Measurements from ENCODE around the gene AJAP1. TPM values are rescaled to one million over a fixed set of nuclear protein-coding genes. Genes with fewer than 3 reads are reported as not detected.

AJAP1 gene
- total RNA-seq, 2 donors from 2014 or later, result 0.04 to 0.08 TPM

DNA sequence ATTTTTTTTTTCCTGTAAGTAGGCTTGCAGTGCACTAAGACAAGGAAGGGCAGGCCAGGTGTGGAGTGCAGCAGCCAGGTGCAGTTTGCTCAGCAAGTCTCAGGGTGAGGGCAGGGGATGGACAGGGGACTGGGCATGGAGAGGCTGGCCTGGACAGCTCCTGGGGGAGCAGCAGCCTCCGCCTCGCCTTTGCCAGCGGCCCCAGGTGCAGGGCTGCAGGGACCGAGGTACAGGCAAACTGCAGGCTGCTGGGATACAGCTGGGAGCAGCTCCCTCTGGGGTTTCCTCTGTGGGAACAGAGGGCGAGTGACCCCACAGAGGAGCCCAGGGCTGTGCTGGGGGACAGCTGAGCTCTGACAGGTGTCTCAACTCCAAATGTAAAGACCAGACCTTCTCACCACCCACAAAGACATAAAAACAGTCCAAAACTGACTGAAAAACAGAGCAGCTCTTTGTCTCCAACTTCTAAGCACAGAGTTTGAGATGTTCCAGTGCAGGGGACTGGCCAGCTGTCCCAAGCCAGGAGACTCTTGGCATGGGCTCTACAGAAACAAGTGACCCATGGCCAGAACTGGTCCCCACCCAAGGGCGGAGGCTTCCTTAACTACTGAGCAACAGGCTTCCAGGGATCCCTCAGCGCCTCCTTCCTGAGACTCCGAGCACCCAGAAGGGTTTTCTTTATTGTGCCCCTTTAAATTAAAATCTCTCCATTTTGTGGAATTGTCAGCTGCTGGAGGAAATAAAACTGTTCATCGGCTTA lies 27.7 kb upstream of the AJAP1 start:
- Histone ChIP-seq H3K9me3 (no peaks in the 10 kb centered on the region), H3K4me3 (no peak overlapping the region), H3K4me1 (no peaks in the 10 kb centered on the region), H3K27me3 (no peaks in the 10 kb centered on the region), H3K27ac (no peak overlapping the region), H3K36me3 (no peaks in the 10 kb centered on the region)
- no peak for DNase-seq (ENCODE audit: low spot score)
- TF ChIP-seq, protein P1, sequence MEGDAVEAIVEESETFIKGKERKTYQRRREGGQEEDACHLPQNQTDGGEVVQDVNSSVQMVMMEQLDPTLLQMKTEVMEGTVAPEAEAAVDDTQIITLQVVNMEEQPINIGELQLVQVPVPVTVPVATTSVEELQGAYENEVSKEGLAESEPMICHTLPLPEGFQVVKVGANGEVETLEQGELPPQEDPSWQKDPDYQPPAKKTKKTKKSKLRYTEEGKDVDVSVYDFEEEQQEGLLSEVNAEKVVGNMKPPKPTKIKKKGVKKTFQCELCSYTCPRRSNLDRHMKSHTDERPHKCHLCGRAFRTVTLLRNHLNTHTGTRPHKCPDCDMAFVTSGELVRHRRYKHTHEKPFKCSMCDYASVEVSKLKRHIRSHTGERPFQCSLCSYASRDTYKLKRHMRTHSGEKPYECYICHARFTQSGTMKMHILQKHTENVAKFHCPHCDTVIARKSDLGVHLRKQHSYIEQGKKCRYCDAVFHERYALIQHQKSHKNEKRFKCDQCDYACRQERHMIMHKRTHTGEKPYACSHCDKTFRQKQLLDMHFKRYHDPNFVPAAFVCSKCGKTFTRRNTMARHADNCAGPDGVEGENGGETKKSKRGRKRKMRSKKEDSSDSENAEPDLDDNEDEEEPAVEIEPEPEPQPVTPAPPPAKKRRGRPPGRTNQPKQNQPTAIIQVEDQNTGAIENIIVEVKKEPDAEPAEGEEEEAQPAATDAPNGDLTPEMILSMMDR (IDR thresholded peaks at IDR 0.05), result no peak

DNA sequence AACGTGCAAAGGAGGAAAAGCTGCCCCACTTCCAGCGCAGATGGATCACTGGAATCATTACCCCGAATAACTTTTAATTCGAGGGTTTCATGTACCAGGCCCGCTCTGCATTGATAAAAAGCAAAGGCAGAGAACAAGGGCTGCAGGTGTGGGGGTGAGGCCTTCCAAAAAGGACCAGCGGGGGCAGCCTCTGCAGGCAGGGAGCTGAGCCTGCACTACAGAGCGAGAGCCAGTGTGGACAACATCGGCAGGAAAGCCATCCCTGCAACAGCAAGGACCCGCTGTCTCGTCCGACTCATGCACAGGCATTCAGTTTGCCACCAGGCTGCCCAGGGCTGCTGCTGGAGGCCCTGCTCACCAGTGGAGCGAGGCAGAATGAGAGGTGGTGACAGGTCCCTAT lies 27.1 kb upstream of the AJAP1 start:
- DNase-seq (ENCODE audit: low spot score), result no peak
- TF ChIP-seq, protein P1 (IDR thresholded peaks at IDR 0.05), result no peak
- Histone ChIP-seq H3K9me3 (no peaks in the 10 kb centered on the region), H3K4me1 (no peaks in the 10 kb centered on the region), H3K27ac (no peak overlapping the region), H3K27me3 (no peaks in the 10 kb centered on the region), H3K36me3 (no peaks in the 10 kb centered on the region), H3K4me3 (no peak overlapping the region)

DNA sequence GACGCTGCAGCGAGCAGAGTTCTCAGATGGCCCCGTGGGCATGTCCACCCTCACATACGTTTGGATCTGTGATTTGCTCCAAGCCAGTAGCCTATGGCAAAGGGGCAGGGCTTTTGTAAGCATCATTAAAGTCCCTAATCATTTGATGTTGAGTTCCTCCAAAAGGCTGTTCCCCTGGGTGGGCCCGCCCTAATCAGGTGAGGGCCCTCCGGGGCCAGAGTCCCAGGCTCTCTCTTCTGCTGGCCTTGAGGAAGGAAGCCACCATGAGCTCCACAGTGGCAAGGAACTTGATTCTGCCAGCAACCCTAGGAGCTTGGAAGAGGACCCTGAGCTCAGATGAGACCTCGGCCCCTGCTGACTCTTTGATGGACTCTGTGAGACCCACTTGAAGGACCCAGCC lies 25.4 kb upstream of the AJAP1 start:
- no peaks in the 10 kb centered on the region for H3K4me1 ChIP-seq
- no peaks in the 10 kb centered on the region for H3K9me3 ChIP-seq
- no peak overlapping the region for H3K4me3 ChIP-seq
- no peak overlapping the region for H3K27ac ChIP-seq
- no peak for DNase-seq (ENCODE audit: low spot score)
- H3K36me3 ChIP-seq, result no peaks in the 10 kb centered on the region
- no peaks in the 10 kb centered on the region for H3K27me3 ChIP-seq
- TF ChIP-seq, protein P1 (IDR thresholded peaks at IDR 0.05), result no peak

DNA sequence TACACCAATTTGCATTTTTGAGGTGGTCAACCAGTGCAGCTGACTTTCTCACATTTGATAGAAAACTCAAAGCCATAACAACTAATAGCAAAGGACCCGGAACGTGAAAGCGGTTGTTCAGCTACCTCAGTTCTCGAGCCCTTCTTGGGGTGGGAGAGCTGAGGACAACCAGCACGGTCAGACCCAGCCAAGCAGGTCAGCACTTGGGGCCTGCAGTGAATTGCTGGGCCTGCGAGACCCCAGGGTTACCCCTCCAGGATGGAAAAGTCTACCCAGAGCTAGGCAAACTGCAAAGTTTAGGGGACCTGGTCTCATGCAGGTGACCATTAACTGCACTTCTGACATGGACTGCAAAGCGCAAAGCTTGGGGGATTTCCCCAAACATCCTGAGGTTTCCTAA lies 23.8 kb upstream of the AJAP1 start:
- no peaks in the 10 kb centered on the region for H3K9me3 ChIP-seq
- no peaks in the 10 kb centered on the region for H3K36me3 ChIP-seq
- no peak for DNase-seq (ENCODE audit: low spot score)
- TF ChIP-seq, protein P1 (IDR thresholded peaks at IDR 0.05), result no peak
- no peak overlapping the region for H3K27ac ChIP-seq
- no peaks in the 10 kb centered on the region for H3K27me3 ChIP-seq
- H3K4me1 ChIP-seq, result no peaks in the 10 kb centered on the region
- no peak overlapping the region for H3K4me3 ChIP-seq

DNA sequence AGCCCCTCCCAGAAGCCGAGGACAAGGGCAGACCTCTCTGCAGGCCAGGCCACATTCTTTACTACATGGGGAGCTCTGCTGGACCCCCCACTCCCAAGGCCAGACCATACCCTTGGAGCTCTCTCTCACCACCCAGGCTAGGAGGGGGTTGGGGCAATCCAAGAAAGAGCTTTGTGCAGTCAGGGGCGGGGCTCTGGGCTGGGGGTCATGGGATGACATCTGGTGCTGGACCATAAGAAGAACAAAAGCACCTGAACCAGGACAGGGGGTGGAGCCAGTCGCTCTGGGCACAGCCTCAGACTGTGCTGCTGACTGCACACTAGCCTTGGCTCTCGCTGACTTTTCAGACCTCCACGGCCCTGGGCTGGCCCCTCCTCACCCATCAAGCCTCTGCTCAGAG lies 23.1 kb upstream of the AJAP1 start:
- Histone ChIP-seq H3K4me1 (no peaks in the 10 kb centered on the region), H3K4me3 (no peak overlapping the region), H3K27me3 (no peaks in the 10 kb centered on the region), H3K27ac (no peak overlapping the region), H3K9me3 (no peaks in the 10 kb centered on the region), H3K36me3 (no peaks in the 10 kb centered on the region)
- TF ChIP-seq, protein P1 (IDR thresholded peaks at IDR 0.05), result no peak
- no peak for DNase-seq (ENCODE audit: low spot score)

DNA sequence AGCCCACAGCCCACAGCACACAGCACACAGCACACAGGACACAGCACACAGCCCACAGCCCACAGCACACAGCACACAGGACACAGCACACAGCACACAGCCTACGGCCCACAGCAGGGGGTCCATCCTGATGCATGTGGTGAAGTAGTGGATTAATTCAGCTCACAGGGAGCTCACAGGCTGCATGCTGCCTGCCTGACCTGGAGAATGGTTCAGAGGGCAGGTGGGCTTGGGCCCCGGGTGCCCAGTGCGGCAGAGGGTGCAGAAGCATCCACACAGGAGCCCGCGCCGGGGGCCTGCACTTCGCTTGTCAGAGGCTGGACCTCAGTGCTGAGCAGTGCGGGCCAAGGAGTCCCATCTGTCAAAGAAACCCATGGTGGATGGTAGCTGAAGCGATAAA lies 21.1 kb upstream of the AJAP1 start:
- no peak overlapping the region for H3K4me3 ChIP-seq
- H3K27ac ChIP-seq, result no peak overlapping the region
- TF ChIP-seq, protein P1 (IDR thresholded peaks at IDR 0.05), result no peak
- H3K9me3 ChIP-seq, result no peaks in the 10 kb centered on the region
- H3K27me3 ChIP-seq, result no peaks in the 10 kb centered on the region
- no peaks in the 10 kb centered on the region for H3K36me3 ChIP-seq
- no peaks in the 10 kb centered on the region for H3K4me1 ChIP-seq
- DNase-seq (ENCODE audit: low spot score), result no peak
